NCI-H1092 (cell line): ENCODE measurements around the gene CFAP45.

Experiments
- DNase-seq: peaks from one replicate; lab custom pipeline; 2025; lab: John Stamatoyannopoulos, UW

Gene CFAP45

GRCh38 chr1:159877695-159878444, 22.1 kb downstream of the CFAP45 start:
- DNase-seq: no peak

GRCh38 chr1:159873530-159874143, 26.3 kb downstream of the CFAP45 start:
- DNase-seq: no peak

DNA sequence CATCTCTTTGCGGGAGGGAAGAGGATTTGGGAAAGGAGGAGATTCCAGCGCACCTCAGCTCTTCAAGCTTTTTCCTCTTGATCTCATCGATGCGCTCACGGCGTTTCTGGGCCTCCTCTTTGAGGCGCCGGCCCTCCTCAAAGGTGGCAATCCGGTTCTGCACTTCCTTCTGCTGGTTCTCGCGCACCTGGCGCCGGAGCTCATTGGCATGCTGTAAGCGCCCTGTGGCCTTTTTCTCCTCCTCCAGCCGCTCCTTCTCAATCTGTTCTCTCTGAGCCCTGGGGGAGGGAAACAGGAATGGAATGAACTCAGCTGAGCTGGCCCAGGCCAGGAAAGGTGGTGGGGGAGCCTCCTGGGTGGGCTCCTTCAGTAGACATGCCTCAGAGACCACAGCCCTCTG, 27.1 kb downstream of the CFAP45 start:
- no peak for DNase-seq

- no peak for DNase-seq
These were observed 29.3 kb downstream of the CFAP45 start for GRCh38 chr1:159870704-159871103.

GRCh38 chr1:159869607-159870006, 30.4 kb downstream of the CFAP45 start:
- DNase-seq: no peak

GRCh38 chr1:159869173-159869572, 30.8 kb downstream of the CFAP45 start:
- no peak for DNase-seq

DNA sequence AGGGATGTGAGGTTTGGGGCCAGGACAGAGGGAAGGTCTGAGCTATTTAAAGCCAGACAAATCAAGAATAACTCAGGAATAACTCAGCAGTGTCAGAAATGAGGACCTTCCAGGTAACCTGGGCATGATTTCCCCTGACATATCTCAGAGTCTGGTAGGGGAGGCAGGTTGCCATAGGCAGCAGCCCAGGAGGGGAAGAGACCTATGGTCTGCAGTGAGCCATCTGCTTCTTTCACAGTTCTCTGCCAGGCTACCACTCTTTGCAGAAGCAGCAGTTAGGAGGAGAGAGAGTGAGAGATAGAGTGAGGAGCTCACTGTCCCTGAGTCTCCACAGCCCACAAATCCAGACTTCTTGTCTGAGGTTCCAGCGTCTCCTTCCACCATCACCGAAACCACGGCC, 31.2 kb downstream of the CFAP45 start:
- DNase-seq: no peak

DNA sequence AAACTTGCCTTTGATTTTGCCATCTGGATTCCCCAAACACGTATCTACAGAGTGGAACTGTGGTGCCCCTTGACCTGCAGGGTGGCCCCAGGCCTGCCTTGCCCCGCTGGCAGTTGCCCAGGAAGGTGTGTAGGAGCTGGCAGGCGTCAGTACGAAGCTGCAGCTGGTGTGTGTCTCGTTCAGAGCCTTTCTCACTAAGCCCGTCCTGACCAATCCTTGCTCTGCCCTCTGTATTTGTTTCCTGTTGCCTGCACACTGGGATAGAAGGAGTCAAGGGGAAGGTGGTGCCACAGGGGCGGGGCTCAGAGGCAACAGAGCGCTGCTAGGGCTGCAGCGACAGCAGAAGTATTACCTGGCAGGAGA, 32.3 kb downstream of the CFAP45 start:
- peak; percentile 76 for DNase-seq

GRCh38 chr1:159866905-159867663, 32.9 kb downstream of the CFAP45 start:
- DNase-seq: no peak

- no peak for DNase-seq
These were observed 33.9 kb downstream of the CFAP45 start for GRCh38 chr1:159866066-159866465.

GRCh38 chr1:159864262-159864661, 35.7 kb downstream of the CFAP45 start:
- DNase-seq: no peak

GRCh38 chr1:159862557-159862956, 37.4 kb downstream of the CFAP45 start, which contains the start of gene VSIG8:
VSIG8 (minus strand) TSS chr1:159862657; CDS start chr1:159862521, 136 bp downstream.
- no peak for DNase-seq

- no peak for DNase-seq
These were observed 37.9 kb downstream of the CFAP45 start for GRCh38 chr1:159862031-159862430.

- no peak for DNase-seq
These were observed 38.7 kb downstream of the CFAP45 start for GRCh38 chr1:159861218-159861617.

DNA sequence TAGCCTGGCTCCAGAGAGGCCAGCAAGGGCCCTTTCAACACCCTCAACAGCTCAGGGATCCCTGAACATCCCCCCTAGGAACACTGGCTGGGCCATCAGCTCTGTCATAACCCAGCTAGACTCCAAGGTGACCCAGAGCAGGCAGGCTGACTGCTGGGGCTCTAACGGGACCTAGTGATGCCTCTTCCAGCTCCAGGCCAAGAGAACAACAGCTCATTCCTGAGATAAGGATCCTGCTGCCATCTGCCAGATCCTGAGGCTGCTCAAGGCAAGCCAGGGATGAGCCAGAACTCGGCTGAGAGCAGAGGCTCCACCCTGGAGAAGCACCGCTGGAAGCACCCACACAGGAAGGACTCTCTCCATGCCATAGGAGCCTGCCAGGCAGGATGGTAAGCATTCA, 39.5 kb downstream of the CFAP45 start:
- DNase-seq: no peak

- DNase-seq: no peak
These were observed 40.1 kb downstream of the CFAP45 start for GRCh38 chr1:159859767-159860322.

- no peak for DNase-seq
These were observed 42.1 kb downstream of the CFAP45 start for GRCh38 chr1:159857889-159858288.

DNA sequence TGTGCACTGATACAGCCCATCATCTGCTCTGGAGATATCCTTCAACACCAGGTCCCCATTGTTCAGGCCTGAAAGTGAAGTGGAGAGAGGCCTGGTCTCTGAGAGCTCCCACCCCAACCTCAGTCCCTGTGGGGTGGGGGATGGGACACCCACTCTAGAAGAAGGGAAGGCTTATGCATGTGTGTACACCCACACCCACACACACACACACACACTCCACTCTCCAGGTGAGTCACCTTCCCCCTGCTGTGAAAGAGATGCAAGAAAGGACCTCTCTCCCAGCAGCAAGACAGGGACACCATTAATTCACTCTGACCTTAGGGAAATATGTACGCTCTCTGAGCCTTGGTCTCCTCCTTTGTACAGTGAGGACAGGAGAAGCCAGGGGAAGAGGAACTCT, 43.4 kb downstream of the CFAP45 start:
- no peak for DNase-seq

DNA sequence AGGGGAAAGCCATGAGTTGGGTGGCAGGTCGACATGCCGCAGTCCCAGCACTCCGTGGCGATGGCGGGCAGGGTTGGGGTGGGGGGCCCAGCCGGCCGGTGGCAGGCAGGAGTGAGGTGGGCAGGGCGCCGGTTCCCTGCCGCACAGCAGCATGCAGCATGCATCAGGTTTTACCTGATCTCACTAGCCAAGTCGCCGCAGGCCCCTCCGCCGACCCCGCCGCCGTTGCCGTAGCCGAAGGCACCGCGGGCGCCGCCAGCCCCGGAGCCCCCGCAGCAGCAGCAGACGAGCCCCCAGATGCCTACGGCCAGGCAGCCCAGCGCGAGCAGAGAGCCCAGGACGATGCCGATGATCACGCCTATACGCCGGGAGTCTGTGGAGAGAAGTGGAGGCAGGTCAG, 44.3 kb downstream of the CFAP45 start:
- DNase-seq: no peak

GRCh38 chr1:159854693-159855192, 45.2 kb downstream of the CFAP45 start:
- peak; percentile 61 for DNase-seq

DNA sequence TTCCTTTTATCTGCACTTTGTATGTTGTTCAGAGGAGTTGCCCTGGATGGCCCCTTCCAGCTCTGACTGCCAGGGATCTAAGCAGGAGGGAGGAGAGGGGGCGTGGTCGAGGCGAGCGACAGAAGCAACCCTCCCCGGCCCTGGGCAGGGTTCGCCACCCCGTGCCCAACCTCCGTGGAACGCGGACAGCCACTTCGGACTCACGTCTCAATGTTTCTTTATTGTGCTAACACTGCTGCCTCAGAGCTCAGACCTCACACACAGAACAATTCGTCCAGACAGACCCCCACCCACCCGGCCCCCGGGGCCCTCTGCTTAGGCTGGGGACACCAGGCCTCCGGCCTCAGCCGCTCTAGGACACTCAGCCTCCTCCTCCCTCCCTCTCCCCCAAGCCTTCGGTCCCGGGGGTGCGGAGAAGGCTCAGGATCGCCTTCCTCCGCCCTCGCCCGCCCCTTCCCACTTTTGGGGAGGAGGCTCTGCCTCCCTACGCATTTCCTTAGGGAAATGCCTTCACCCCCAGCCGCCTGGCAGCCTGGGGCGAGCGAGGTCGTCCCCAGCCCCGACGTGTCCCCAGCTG, 45.8 kb downstream of the CFAP45 start:
- DNase-seq: no peak
